Osteoblast (primary cell): ENCODE measurements around the gene BOK. TPM values are rescaled to one million over a fixed set of nuclear protein-coding genes. Genes with fewer than 3 reads are reported as not detected.

Experiments used
- DNase-seq: peaks from one replicate; pipeline ENCODE4 v3.0.0; 2011; ENCODE audit warnings: low spot score, mixed read lengths; ENCODE audit not compliant: insufficient read length; ENCODE audit errors: missing footprints
- H2AFZ ChIP-seq: 2 replicates; pipeline ENCODE4 v1.6.0; 2011; ENCODE audit warnings: mild to moderate bottlenecking, low read length
- H3K27ac ChIP-seq: 2 replicates; pipeline ENCODE4 v1.5.1; 2011; ENCODE audit warnings: mild to moderate bottlenecking, low read depth, low read length, moderate library complexity
- H3K27me3 ChIP-seq: 2 replicates; pipeline ENCODE4 v1.6.0; 2012; ENCODE audit warnings: mild to moderate bottlenecking, control low read depth, inconsistent platforms, low read length, moderate library complexity; ENCODE audit not compliant: insufficient read depth
- H3K36me3 ChIP-seq: 2 replicates; pipeline ENCODE4 v1.5.1; 2011; ENCODE audit warnings: mild to moderate bottlenecking, low read length, control low read depth, moderate library complexity; ENCODE audit not compliant: insufficient read depth
- H3K4me1 ChIP-seq: 2 replicates; pipeline ENCODE4 v1.5.1; 2011; ENCODE audit warnings: mild to moderate bottlenecking, low read length, control low read depth, moderate library complexity; ENCODE audit not compliant: insufficient read depth
- H3K4me2 ChIP-seq: 2 replicates; pipeline ENCODE4 v1.6.0; 2011; ENCODE audit warnings: mild to moderate bottlenecking, low read length; ENCODE audit not compliant: insufficient read depth
- H3K4me3 ChIP-seq: fragments of 200-600 bp; sonication (generic); 3 replicates; pipeline ENCODE4 v1.5.1; 2012; ENCODE audit warnings: mild to moderate bottlenecking, low read length, inconsistent platforms; ENCODE audit not compliant: insufficient read depth
- H3K79me2 ChIP-seq: 2 replicates; pipeline ENCODE4 v1.6.0; 2012; ENCODE audit warnings: mild to moderate bottlenecking, low read length, control low read depth, inconsistent platforms; ENCODE audit not compliant: insufficient read depth
- H3K9me3 ChIP-seq: 2 replicates; pipeline ENCODE4 v1.5.1; 2011; ENCODE audit warnings: low read depth, low read length, control low read depth
- H4K20me1 ChIP-seq: 2 replicates; pipeline ENCODE4 v1.6.0; 2012; ENCODE audit warnings: mild to moderate bottlenecking, low read length, control low read depth; ENCODE audit not compliant: insufficient read depth
- CTCF ChIP-seq: IDR thresholded peaks from 2 replicates; pipeline ENCODE4 v1.5.1; 2011; ENCODE audit warnings: mild to moderate bottlenecking, low read depth, low read length, moderate library complexity; ENCODE audit errors: extremely low read depth
- total RNA-seq: library from RNA; depleted of rRNA; stranded (reverse); fragments of >200 nt; gene quantifications from 2 replicates; pipeline ENCODE4 v1.2.3, GENCODE V29; 2012

BOK gene, protein sequence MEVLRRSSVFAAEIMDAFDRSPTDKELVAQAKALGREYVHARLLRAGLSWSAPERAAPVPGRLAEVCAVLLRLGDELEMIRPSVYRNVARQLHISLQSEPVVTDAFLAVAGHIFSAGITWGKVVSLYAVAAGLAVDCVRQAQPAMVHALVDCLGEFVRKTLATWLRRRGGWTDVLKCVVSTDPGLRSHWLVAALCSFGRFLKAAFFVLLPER
- total RNA-seq: 33.3 and 41.3 TPM in 2 replicates

GRCh38 chr2:241558532-241559322 is at the start of gene BOK:
BOK (plus strand) TSS chr2:241558745; CDS start chr2:241559484, 739 bp downstream.
- Histone ChIP-seq H3K36me3 (peaks cover 14% of the 10 kb centered on the region), H3K4me2 (peak within 1 kb of the TSS; percentile 82), H4K20me1 (peaks cover 32% of the 10 kb centered on the region), H3K27ac (peak within 1 kb of the TSS; percentile 37), H3K79me2 (peaks cover 30% of the 10 kb centered on the region), H3K27me3 (peaks cover under 1% of the 10 kb centered on the region), H3K4me3 (peak within 1 kb of the TSS; percentile 83), H2AFZ (peak within 1 kb of the TSS; percentile 80), H3K9me3 (no peaks in the 10 kb centered on the region), H3K4me1 (peaks cover 26% of the 10 kb centered on the region)
- DNase-seq: peak; percentile 98
- TF ChIP-seq CTCF: no peak

DNA sequence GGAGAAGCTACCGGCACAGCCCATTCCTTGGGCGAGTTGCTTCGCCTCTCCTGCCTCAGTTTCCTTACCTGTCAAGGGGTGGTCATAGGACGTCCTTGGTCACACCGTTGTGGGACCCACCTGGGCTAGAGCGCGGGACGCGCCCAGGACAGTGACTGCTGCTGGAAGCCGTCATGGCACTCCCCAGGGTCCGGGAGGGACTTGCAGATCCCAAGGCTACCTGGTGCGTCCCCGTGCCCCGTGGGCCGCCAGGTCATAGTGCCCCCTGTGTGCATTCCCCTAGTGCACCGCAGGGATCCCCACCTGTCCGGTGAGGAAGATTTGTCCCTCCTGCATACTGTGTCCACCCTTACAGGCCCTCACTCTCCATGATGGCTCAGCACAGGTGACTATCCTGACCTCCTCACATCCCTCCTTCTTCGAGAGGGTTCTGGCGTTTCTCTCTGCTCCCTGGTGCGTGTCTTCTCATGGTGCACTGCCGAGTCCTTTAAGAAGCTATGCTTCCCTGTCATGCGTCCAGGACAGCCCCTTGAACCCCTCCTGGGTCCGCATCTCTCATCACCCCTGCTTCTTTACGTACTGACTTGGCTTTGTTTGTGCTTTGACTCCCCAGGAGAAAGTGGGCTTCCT is 49.3 kb upstream of the BOK start:
- no peaks in the 10 kb centered on the region for H3K9me3 ChIP-seq
- H3K4me2 ChIP-seq: peak overlapping the region; percentile 91
- peak; percentile 60 for DNase-seq
- peak overlapping the region; percentile 86 for H3K4me3 ChIP-seq
- H3K4me1 ChIP-seq: peaks cover 15% of the 10 kb centered on the region
- TF ChIP-seq CTCF: no peak
- H3K79me2 ChIP-seq: peaks cover 45% of the 10 kb centered on the region
- peak overlapping the region; percentile 91 for H2AFZ ChIP-seq
- no peaks in the 10 kb centered on the region for H3K36me3 ChIP-seq
- no peaks in the 10 kb centered on the region for H3K27me3 ChIP-seq
- H3K27ac ChIP-seq: peak overlapping the region; percentile 68
- peaks cover 22% of the 10 kb centered on the region for H4K20me1 ChIP-seq

- no peak for TF ChIP-seq CTCF
- DNase-seq: peak; percentile 42
- Histone ChIP-seq H3K36me3 (no peaks in the 10 kb centered on the region), H3K79me2 (peaks cover 26% of the 10 kb centered on the region), H3K4me2 (no peak overlapping the region), H3K27ac (no peak overlapping the region), H3K9me3 (no peaks in the 10 kb centered on the region), H2AFZ (no peak overlapping the region), H3K4me3 (no peak overlapping the region), H3K27me3 (no peaks in the 10 kb centered on the region), H4K20me1 (peaks cover 9% of the 10 kb centered on the region), H3K4me1 (peaks cover 23% of the 10 kb centered on the region)
Measured at GRCh38 chr2:241511091-241511741, 47.3 kb upstream of the BOK start.
